Activated CD8-positive, alpha-beta memory T cell treated with anti-CD3 and anti-CD28 coated beads, Interleukin-2, amount 50 U/mL, for 1 hour (primary cell): Measurements from ENCODE around the gene C2CD4D.
A peak's percentile ranks its signal among the peaks of the same experiment; 100 is the strongest.

Experiments used
- DNase-seq: peaks from one replicate; pipeline ENCODE4 v3.0.0-alpha.2; 2020; ENCODE audit errors: extremely low read depth

Gene C2CD4D

GRCh38 chr1:151790071-151790939 is 49.3 kb downstream of the C2CD4D start, which contains the start of gene TDRKH:
TDRKH (minus strand) TSS chr1:151790500; CDS start chr1:151783022, 7,478 bp downstream.
- peak; percentile 97 for DNase-seq
